GM23338 (cell line): Measurements from ENCODE around the gene MRPS26. TPM values are rescaled to one million over a fixed set of nuclear protein-coding genes. Genes with fewer than 3 reads are reported as not detected.
A peak's percentile ranks its signal among the peaks of the same experiment; 100 is the strongest.

Experiments used
- ATAC-seq: fragments of 200-7000 bp; cut with Tn5 transposase; 3 replicates; pipeline ENCODE4 v1.9.1; 2020
- DNase-seq: peaks from one replicate; pipeline ENCODE4 v3.0.0-alpha.2; 2015; ENCODE audit warnings: low spot score
- H2AFZ ChIP-seq: fragments of 200-600 bp; sonication (generic); 2 replicates; pipeline ENCODE4 v1.8.0; 2016; ENCODE audit warnings: antibody characterized with exemption, mild to moderate bottlenecking, moderate library complexity
- H3F3A ChIP-seq: fragments of 200-600 bp; sonication (generic); replicated peaks from 2 replicates; pipeline ENCODE4 v1.8.0; 2017; ENCODE audit warnings: antibody characterized with exemption, mixed run types, low read depth
- H3K27ac ChIP-seq: fragments of 200-600 bp; sonication (generic); 2 replicates; pipeline ENCODE4 v1.6.1; 2016; ENCODE audit warnings: low read depth
- H3K27me3 ChIP-seq: fragments of 200-600 bp; sonication (generic); 2 replicates; pipeline ENCODE4 v1.8.0; 2016; ENCODE audit warnings: mild to moderate bottlenecking, mixed run types, moderate library complexity; ENCODE audit not compliant: insufficient read depth
- H3K36me3 ChIP-seq: fragments of 200-600 bp; sonication (generic); 2 replicates; pipeline ENCODE4 v1.8.0; 2016; ENCODE audit warnings: mild to moderate bottlenecking; ENCODE audit not compliant: insufficient read depth
- H3K4me1 ChIP-seq: fragments of 200-600 bp; sonication (generic); 2 replicates; pipeline ENCODE4 v1.8.0; 2016; ENCODE audit warnings: mild to moderate bottlenecking, moderate library complexity; ENCODE audit not compliant: insufficient read depth
- H3K4me2 ChIP-seq: fragments of 200-600 bp; sonication (generic); 2 replicates; pipeline ENCODE4 v1.7.1; 2017; ENCODE audit warnings: mixed run types
- H3K4me3 ChIP-seq: fragments of 200-600 bp; sonication (generic); 2 replicates; pipeline ENCODE4 v1.6.1; 2016; ENCODE audit warnings: mixed run types
- H3K79me2 ChIP-seq: fragments of 200-600 bp; sonication (generic); replicated peaks from 2 replicates; pipeline ENCODE4 v1.8.0; 2017; ENCODE audit warnings: mild to moderate bottlenecking; ENCODE audit not compliant: insufficient read depth
- H3K9me2 ChIP-seq: fragments of 200-600 bp; sonication (generic); 2 replicates; pipeline ENCODE4 v1.8.0; 2017; ENCODE audit not compliant: insufficient read depth
- H4K20me1 ChIP-seq: fragments of 200-600 bp; sonication (generic); replicated peaks from 2 replicates; pipeline ENCODE4 v1.8.0; 2017; ENCODE audit warnings: mild to moderate bottlenecking; ENCODE audit not compliant: insufficient read depth
- H3K27ac Mint-ChIP-seq: 2 replicates; pipeline ENCODE4 v1.8.0; 2020; ENCODE audit warnings: inconsistent platforms, mild to moderate bottlenecking, moderate library complexity, mixed read lengths
- H3K27me3 Mint-ChIP-seq: 3 replicates; pipeline ENCODE4 v1.8.0; 2022; ENCODE audit warnings: low read depth, mild to moderate bottlenecking, moderate library complexity, mixed read lengths, inconsistent platforms; ENCODE audit not compliant: insufficient read depth, poor library complexity
- H3K36me3 Mint-ChIP-seq: 3 replicates; pipeline ENCODE4 v1.8.0; 2021; ENCODE audit warnings: low read depth, mild to moderate bottlenecking, inconsistent platforms, moderate library complexity, mixed read lengths
- H3K4me1 Mint-ChIP-seq: 3 replicates; pipeline ENCODE4 v1.8.0; 2020; ENCODE audit warnings: mild to moderate bottlenecking, inconsistent platforms, mixed read lengths
- H3K4me3 Mint-ChIP-seq: 3 replicates; pipeline ENCODE4 v1.8.0; 2021; ENCODE audit warnings: moderate library complexity, mild to moderate bottlenecking, inconsistent platforms, mixed read lengths
- H3K9me3 Mint-ChIP-seq: 3 replicates; pipeline ENCODE4 v1.8.0; 2020; ENCODE audit warnings: moderate library complexity, mild to moderate bottlenecking, inconsistent platforms, mixed read lengths
- REST ChIP-seq: IDR thresholded peaks from one replicate; pipeline ENCODE4 v1.6.1; 2018; ENCODE audit warnings: antibody characterized with exemption; ENCODE audit not compliant: unreplicated experiment
- STAT1 ChIP-seq: IDR thresholded peaks from one replicate; pipeline ENCODE4 v1.6.1; 2016; ENCODE audit warnings: antibody characterized with exemption; ENCODE audit not compliant: unreplicated experiment
- polyA plus RNA-seq: library from polyadenylated mRNA; unstranded; fragments of >200 nt; fragmentation: Nextera tagmentation; extraction: Ambion mirVana; gene quantifications from 2 replicates; pipeline ENCODE4 v1.2.1, GENCODE V29; 2016
- total RNA-seq: library from RNA; depleted of rRNA; stranded (reverse); fragments of >200 nt; shearing (Covaris generic); gene quantifications from 2 replicates; pipeline ENCODE4 v1.2.3, GENCODE V29; 2014
- TF ChIP-seq, protein P1 (sequence below): fragments of 250-450 bp; sonication (Bioruptor Pico); IDR thresholded peaks from 2 replicates; pipeline ENCODE4 v1.5.0; 2020; ENCODE audit warnings: mild to moderate bottlenecking, moderate library complexity

Gene MRPS26
- total and polyA plus RNA-seq, 2 experiments from 2014 or later = 105 to 154 TPM

GRCh38 chr20:3047486-3048419 lies 1.9 kb downstream of the MRPS26 start:
- Mint-ChIP-seq H3K36me3 (peaks cover 39% of the 10 kb centered on the region), H3K27me3 (peaks cover 13% of the 10 kb centered on the region)
- peaks cover 11% of the 10 kb centered on the region for H3K79me2 ChIP-seq

More at GRCh38 chr20:3047486-3048419, 1.9 kb downstream of the MRPS26 start:
- Histone ChIP-seq H3F3A (peaks cover 11% of the 10 kb centered on the region; the same call in 1 of the 2 replicates), H3K4me3 (peak overlapping the region; percentile 94), H3K4me2 (peak overlapping the region; percentile 96), H3K9me2 (peaks cover 4% of the 10 kb centered on the region; the same call in 1 of the 2 replicates), H3K36me3 (peaks cover 18% of the 10 kb centered on the region; the same call in 1 of the 2 replicates), H2AFZ (no peak overlapping the region), H3K27ac (no peak overlapping the region), H3K4me1 (peaks cover 10% of the 10 kb centered on the region), H3K27me3 (no peaks in the 10 kb centered on the region), H4K20me1 (peaks cover 10% of the 10 kb centered on the region)
- Mint-ChIP-seq H3K4me1 (peaks cover 11% of the 10 kb centered on the region), H3K4me3 (peak overlapping the region; percentile 85), H3K27ac (no peak overlapping the region), H3K9me3 (no peaks in the 10 kb centered on the region)
- TF ChIP-seq, protein P1, sequence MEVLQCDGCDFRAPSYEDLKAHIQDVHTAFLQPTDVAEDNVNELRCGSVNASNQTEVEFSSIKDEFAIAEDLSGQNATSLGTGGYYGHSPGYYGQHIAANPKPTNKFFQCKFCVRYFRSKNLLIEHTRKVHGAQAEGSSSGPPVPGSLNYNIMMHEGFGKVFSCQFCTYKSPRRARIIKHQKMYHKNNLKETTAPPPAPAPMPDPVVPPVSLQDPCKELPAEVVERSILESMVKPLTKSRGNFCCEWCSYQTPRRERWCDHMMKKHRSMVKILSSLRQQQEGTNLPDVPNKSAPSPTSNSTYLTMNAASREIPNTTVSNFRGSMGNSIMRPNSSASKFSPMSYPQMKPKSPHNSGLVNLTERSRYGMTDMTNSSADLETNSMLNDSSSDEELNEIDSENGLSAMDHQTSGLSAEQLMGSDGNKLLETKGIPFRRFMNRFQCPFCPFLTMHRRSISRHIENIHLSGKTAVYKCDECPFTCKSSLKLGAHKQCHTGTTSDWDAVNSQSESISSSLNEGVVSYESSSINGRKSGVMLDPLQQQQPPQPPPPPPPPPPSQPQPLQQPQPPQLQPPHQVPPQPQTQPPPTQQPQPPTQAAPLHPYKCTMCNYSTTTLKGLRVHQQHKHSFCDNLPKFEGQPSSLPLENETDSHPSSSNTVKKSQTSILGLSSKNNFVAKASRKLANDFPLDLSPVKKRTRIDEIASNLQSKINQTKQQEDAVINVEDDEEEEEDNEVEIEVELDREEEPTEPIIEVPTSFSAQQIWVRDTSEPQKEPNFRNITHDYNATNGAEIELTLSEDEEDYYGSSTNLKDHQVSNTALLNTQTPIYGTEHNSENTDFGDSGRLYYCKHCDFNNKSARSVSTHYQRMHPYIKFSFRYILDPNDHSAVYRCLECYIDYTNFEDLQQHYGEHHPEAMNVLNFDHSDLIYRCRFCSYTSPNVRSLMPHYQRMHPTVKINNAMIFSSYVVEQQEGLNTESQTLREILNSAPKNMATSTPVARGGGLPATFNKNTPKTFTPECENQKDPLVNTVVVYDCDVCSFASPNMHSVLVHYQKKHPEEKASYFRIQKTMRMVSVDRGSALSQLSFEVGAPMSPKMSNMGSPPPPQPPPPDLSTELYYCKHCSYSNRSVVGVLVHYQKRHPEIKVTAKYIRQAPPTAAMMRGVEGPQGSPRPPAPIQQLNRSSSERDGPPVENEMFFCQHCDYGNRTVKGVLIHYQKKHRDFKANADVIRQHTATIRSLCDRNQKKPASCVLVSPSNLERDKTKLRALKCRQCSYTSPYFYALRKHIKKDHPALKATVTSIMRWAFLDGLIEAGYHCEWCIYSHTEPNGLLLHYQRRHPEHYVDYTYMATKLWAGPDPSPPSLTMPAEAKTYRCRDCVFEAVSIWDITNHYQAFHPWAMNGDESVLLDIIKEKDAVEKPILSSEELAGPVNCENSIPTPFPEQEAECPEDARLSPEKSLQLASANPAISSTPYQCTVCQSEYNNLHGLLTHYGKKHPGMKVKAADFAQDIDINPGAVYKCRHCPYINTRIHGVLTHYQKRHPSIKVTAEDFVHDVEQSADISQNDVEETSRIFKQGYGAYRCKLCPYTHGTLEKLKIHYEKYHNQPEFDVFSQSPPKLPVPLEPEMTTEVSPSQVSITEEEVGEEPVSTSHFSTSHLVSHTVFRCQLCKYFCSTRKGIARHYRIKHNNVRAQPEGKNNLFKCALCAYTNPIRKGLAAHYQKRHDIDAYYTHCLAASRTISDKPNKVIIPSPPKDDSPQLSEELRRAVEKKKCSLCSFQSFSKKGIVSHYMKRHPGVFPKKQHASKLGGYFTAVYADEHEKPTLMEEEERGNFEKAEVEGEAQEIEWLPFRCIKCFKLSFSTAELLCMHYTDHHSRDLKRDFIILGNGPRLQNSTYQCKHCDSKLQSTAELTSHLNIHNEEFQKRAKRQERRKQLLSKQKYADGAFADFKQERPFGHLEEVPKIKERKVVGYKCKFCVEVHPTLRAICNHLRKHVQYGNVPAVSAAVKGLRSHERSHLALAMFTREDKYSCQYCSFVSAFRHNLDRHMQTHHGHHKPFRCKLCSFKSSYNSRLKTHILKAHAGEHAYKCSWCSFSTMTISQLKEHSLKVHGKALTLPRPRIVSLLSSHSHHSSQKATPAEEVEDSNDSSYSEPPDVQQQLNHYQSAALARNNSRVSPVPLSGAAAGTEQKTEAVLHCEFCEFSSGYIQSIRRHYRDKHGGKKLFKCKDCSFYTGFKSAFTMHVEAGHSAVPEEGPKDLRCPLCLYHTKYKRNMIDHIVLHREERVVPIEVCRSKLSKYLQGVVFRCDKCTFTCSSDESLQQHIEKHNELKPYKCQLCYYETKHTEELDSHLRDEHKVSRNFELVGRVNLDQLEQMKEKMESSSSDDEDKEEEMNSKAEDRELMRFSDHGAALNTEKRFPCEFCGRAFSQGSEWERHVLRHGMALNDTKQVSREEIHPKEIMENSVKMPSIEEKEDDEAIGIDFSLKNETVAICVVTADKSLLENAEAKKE = no peak
- TF ChIP-seq REST (no peak), STAT1 (no peak)
- ATAC-seq (no peak), DNase-seq (no peak)
